GM23248 (cell line): ENCODE data around the gene ZNF385D.

Experiments used
- EZH2 ChIP-seq: fragments of 200-600 bp; sonication (generic); IDR thresholded peaks from 2 replicates; pipeline ENCODE4 v1.6.1; 2018; ENCODE audit warnings: antibody characterized with exemption, mild to moderate bottlenecking; ENCODE audit not compliant: insufficient read depth, poor library complexity, severe bottlenecking
- EZH2phosphoT487 ChIP-seq: fragments of 200-600 bp; sonication (generic); IDR thresholded peaks from 2 replicates; pipeline ENCODE4 v1.6.1; 2018; ENCODE audit warnings: antibody characterized with exemption, moderate library complexity, mild to moderate bottlenecking, low read depth; ENCODE audit not compliant: insufficient read depth

GRCh38 chr3:21533002-21533401 is 218.0 kb downstream of the ZNF385D start:
- TF ChIP-seq EZH2phosphoT487: no peak
- no peak for TF ChIP-seq EZH2
